Subcutaneous abdominal adipose tissue (tissue), 5 donors: Measurements from ENCODE around the gene SETD5.

Experiments
- H3K27ac ChIP-seq: one replicate; pipeline ENCODE4 v1.7.0; 2013; ENCODE audit warnings: low read depth, mild to moderate bottlenecking, inconsistent platforms, low read length, moderate library complexity
- H3K27me3 ChIP-seq, 5 donors: one replicate each; pipeline ENCODE4 v1.7.0; 2013; ENCODE audit warnings: low read length in 5 of 5, inconsistent platforms in 1 of 5; ENCODE audit not compliant: control insufficient read depth in 5 of 5, insufficient read depth in 4 of 5
- H3K36me3 ChIP-seq, 5 donors: one replicate each; pipeline ENCODE4 v1.7.0; 2013; ENCODE audit warnings: low read length in 5 of 5; ENCODE audit not compliant: control insufficient read depth in 5 of 5, insufficient read depth in 5 of 5
- H3K4me1 ChIP-seq, 5 donors: one replicate each; pipeline ENCODE4 v1.7.0; 2013; ENCODE audit warnings: low read length in 5 of 5, mild to moderate bottlenecking in 3 of 5, moderate library complexity in 1 of 5; ENCODE audit not compliant: control insufficient read depth in 5 of 5, insufficient read depth in 5 of 5
- H3K4me3 ChIP-seq, 5 donors: one replicate each; pipeline ENCODE4 v1.7.0; 2013; ENCODE audit warnings: low read length in 5 of 5, low read depth in 1 of 5
- H3K9ac ChIP-seq, 5 donors: one replicate each; pipeline ENCODE4 v1.7.0; 2013; ENCODE audit warnings: low read length in 5 of 5, mild to moderate bottlenecking in 4 of 5, moderate library complexity in 3 of 5
- H3K9me3 ChIP-seq, 5 donors: one replicate each; pipeline ENCODE4 v1.7.0; 2013; ENCODE audit warnings: low read length in 5 of 5; ENCODE audit not compliant: control insufficient read depth in 5 of 5
- donor health status: healthy.
- donor health status: healthy.
- donor health status: healthy.
- donor health status: healthy.
- donor health status: healthy.

The SETD5 gene

DNA sequence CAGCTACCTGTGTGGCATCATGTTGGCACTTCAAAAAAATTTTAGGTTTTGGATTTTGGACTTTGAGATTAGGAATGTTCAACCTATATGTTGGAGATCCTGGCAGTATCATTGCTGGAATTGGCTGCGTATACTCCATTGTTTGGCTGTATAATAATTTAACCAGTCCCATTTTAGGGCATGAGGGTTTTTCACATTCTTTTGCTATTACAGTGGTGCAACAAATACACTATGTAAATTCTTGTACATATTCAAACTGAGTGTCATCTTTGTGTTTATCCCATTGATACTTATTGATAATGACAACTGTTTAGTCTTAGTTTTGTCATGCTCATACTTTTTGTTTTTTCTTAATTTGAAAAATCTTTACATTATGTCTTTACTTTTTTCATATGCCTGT lies 27.9 kb upstream of the SETD5 start:
- Histone ChIP-seq H3K27ac (no peak overlapping the region), H3K9ac (no peak overlapping the region), H3K9me3 (no peaks in the 10 kb centered on the region), H3K27me3 (no peaks in the 10 kb centered on the region), H3K4me3 (no peak overlapping the region), H3K36me3 (peaks cover 53 to 78% (median 65%) of the 10 kb centered on the region in 5 donors), H3K4me1 (peaks cover 0 to 3% (median 0%) of the 10 kb centered on the region in 5 donors)

DNA sequence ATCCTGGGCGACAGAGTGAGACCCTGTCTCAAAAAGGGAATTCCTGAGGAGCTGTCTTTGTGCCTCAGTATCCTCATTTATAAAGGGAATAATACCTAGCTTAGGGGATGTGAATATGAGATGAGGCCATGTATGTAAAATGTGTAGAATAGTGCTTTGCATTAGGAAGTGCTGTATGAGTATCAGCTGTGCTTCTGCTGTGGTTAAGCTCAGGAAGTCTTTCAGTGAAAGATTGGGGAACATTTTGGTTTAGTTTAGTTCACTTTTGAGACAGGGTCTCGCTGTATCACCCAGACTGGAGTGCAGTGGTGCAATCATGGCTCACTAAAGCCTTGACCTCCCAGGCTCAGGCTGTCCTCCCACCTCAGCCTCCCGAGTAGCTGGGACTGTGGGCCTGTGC lies 23.9 kb upstream of the SETD5 start:
- H3K4me3 ChIP-seq: no peak overlapping the region
- no peaks in the 10 kb centered on the region for H3K4me1 ChIP-seq
- H3K9me3 ChIP-seq: no peaks in the 10 kb centered on the region
- no peak overlapping the region for H3K27ac ChIP-seq
- no peaks in the 10 kb centered on the region for H3K27me3 ChIP-seq
- no peak overlapping the region for H3K9ac ChIP-seq
- H3K36me3 ChIP-seq: peaks cover 62 to 86% (median 78%) of the 10 kb centered on the region in 5 donors

DNA sequence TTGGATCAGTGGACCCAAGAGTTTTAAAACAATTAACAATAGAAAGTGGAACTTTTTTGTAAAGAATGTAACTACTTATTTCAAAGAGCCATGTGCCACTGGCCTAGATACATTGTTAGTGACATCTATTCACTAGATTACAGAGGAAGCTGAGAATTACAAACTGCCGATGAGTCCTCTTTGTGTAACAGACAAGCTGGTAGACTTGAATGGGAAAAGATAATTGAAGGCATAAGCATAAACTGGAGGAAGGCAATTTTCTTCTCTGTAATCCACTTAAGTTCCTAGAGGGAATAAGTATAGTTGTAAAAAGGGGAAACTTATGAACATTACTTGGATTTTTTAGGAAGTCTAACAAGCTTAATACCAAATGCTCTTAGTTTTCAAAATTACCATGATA lies 19.4 kb upstream of the SETD5 start:
- Histone ChIP-seq H3K27me3 (no peaks in the 10 kb centered on the region), H3K4me1 (no peaks in the 10 kb centered on the region), H3K9ac (no peak overlapping the region), H3K9me3 (no peaks in the 10 kb centered on the region), H3K27ac (no peak overlapping the region), H3K36me3 (peaks cover 53 to 75% (median 59%) of the 10 kb centered on the region in 5 donors), H3K4me3 (no peak overlapping the region)

DNA sequence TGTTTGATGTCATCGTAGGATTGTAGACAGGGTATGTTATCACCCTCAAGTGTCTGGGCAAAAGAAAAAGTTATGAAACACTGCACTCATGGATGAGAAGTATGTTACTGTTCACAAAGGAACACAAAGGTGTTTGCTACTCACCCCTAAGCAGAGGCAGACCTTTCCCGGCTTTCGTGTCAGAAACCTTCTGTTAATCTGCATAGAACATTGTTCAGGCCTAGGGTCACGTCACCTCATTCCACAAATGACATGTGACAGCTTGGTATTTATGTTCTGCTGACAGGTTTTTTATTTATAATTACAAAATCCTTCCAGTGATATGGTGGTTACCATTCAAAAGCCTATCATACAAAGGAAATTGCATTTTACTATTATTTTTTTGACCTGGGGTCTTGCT lies 18.1 kb upstream of the SETD5 start:
- H3K27ac ChIP-seq: no peak overlapping the region
- no peaks in the 10 kb centered on the region for H3K27me3 ChIP-seq
- H3K4me1 ChIP-seq: no peaks in the 10 kb centered on the region
- H3K36me3 ChIP-seq: peaks cover 52 to 76% (median 55%) of the 10 kb centered on the region in 5 donors
- H3K9me3 ChIP-seq: no peaks in the 10 kb centered on the region
- no peak overlapping the region for H3K4me3 ChIP-seq
- H3K9ac ChIP-seq: no peak overlapping the region

DNA sequence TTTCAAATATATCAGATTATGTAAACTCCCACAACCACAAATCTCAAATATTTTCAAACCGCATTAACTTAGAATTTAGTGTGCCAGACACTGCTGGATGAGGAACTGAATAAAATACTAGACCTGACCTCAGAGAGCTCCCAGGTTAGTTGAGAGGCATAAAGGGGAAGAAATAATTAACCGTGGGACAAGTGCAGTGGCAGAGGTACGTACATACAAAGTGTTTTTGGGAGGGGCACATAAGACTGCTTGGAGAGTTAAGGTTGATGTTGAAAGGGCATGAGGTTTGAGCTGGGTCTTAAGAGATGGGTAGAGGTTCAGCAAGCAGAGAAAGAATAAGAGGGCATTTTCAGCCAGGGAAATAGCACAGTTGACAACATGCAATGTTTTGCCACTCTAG lies 17.4 kb upstream of the SETD5 start:
- H3K27me3 ChIP-seq: no peaks in the 10 kb centered on the region
- H3K9ac ChIP-seq: no peak overlapping the region
- no peaks in the 10 kb centered on the region for H3K9me3 ChIP-seq
- no peak overlapping the region for H3K4me3 ChIP-seq
- H3K27ac ChIP-seq: no peak overlapping the region
- no peaks in the 10 kb centered on the region for H3K4me1 ChIP-seq
- H3K36me3 ChIP-seq: peaks cover 52 to 76% (median 53%) of the 10 kb centered on the region in 5 donors

DNA sequence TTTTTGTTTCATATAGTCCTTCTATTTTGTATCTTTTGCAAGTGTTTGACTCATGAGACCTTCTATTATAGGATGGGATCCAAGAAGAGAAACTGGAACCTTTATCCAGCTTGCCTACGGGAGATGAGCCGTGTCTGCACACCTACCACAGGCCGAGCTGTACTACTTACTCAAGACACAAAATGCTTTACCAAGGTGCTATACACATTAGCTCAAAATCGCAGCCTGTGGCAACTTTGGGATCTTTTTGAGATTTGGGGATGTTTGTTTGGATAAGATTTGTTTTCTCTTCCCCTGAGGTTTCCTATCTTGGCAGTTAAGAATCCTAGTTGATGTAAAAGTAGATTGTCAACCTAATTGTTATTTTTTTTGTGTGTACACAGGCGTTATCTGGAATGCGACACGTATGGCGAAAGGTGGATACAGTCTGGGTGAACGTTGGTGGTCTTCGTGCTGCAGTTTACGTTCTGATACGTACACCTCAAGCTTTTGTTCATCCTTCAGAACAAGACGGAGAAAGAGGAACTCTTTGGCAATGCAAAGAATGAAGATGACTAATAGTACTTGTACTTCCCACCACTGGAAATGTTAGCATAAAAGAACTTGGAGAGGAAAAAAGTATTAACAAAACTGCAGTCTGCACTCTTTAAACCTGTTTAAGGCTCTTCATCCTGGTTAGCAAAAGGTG lies 13.1 kb upstream of the SETD5 start:
- peaks cover 54 to 83% (median 64%) of the 10 kb centered on the region in 5 donors for H3K36me3 ChIP-seq

DNA sequence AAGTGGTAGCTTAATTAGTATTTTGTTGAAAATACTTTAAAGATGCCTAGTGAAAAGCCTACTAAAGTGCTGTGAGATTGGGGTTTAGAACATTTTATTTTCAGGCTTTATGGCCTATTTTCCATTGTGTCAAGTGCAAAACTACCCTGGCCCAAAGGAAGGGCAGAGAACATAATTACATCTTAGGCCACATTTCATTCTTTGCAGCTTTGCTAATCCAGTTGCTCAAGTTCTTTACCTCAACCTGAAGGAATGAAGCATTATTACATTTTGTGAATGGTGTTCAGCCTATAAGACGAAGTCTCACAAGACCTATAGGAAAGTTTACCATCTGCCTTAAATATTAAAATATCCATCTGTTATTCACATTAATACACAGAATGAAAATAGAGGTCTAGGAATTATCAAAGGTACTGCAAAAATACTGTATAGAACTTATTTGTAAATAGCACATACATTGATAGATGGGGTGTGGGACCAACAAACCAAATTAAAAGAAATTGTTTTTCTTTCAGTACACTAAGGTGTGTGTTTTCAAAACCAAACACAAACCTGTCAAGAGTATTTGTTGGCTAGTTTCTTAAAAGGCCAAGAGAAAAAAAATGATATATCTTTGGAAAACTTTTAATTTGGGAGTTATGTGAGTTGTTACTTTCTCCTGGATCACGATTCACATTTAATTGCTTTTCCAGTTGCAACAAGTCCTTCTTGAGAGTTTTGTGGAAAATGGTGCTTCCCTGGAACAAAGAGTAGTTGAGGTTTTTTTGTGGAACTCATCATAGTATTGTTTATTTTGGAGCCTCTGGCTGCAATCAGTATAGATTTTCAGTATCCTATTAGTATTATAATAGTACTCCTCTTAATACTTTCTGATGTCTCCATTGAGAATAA lies 12.0 kb upstream of the SETD5 start:
- no peaks in the 10 kb centered on the region for H3K9me3 ChIP-seq
- no peak overlapping the region for H3K4me3 ChIP-seq
- H3K4me1 ChIP-seq: no peaks in the 10 kb centered on the region
- H3K36me3 ChIP-seq: peaks cover 55 to 82% (median 68%) of the 10 kb centered on the region in 5 donors
- H3K9ac ChIP-seq: no peak overlapping the region
- no peaks in the 10 kb centered on the region for H3K27me3 ChIP-seq
- H3K27ac ChIP-seq: no peak overlapping the region

More for the DNA sequence above, 13.1 kb upstream of the SETD5 start:
- Histone ChIP-seq H3K27me3 (no peaks in the 10 kb centered on the region), H3K27ac (peak overlapping the region; percentile 15), H3K4me3 (no peak overlapping the region), H3K9me3 (no peaks in the 10 kb centered on the region), H3K9ac (no peak overlapping the region), H3K4me1 (no peaks in the 10 kb centered on the region)

DNA sequence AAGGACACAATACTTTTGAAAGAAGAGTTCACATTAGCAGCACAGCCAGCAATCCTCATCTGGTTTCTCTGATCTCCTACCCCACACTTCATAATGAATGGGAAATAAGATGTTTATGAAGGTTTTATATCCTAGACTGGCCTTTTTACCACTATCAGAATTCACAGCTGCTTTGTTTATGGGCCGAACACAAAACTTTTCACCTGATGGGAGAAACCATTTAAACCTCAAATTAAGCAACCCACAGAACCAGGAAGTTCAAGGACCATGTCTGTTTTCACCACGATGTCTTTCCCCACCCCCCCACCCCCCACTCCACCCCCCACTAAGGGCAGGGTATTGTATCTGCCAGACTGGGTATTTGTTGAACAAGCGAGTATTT lies 11.3 kb upstream of the SETD5 start:
- Histone ChIP-seq H3K27me3 (no peaks in the 10 kb centered on the region), H3K9me3 (no peaks in the 10 kb centered on the region), H3K4me3 (no peak overlapping the region), H3K27ac (no peak overlapping the region), H3K36me3 (peaks cover 59 to 87% (median 71%) of the 10 kb centered on the region in 5 donors), H3K4me1 (no peaks in the 10 kb centered on the region), H3K9ac (no peak overlapping the region)

DNA sequence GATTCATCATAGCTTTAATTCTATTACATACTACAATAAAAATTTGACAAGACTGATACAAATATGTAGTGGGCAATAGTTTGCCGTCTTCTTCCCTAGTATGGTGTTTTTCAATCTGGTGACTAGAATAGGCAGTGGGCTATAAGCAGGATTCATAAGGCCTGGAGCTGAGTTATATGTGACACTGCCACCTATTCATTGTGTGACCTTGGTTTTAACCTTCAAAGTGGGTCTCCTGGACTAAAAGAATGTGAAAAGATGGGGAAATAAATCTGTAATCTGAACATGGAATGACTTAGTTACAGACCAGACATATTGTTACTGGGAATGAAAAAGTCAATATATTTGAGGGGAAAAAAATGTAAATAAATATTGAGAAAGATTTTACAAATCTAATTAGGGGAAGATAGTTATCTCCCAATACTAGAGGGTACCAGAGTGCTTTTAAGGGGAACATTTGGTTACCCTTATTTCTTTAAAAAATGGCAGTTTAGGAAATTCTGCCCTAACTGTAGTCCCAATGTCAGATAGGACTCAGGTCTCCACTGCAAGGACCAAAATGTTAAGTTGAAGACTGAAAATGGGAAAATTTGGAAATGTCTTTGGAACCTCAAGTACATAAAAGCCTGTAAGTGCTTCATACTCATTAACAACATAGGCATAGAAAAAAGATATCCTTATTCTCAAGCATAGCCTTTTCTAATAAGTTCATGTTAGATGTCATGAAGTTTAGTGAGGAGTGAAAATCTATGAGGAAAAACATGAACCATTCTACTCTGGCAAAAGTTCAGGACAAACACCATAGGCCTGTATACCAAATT lies 10.7 kb upstream of the SETD5 start:
- H3K27ac ChIP-seq: no peak overlapping the region
- peak overlapping the region in 1 of 5 donors; percentile 16 for H3K9ac ChIP-seq
- peaks cover 57 to 91% (median 77%) of the 10 kb centered on the region in 5 donors for H3K36me3 ChIP-seq
- H3K27me3 ChIP-seq: no peaks in the 10 kb centered on the region
- H3K4me1 ChIP-seq: peaks cover 0 to 3% (median 0%) of the 10 kb centered on the region in 5 donors
- H3K4me3 ChIP-seq: no peak overlapping the region
- H3K9me3 ChIP-seq: no peaks in the 10 kb centered on the region
